Aorta (tissue), 5 donors: ENCODE results near the gene SBK1. TPM values are rescaled to one million over a fixed set of nuclear protein-coding genes. Genes with fewer than 3 reads are reported as not detected.

Experiments used
- ATAC-seq: fragments of 200-7000 bp; cut with Tn5 transposase; one replicate; pipeline ENCODE4 v1.9.1; 2022; ENCODE audit warnings: moderate library complexity; ENCODE audit not compliant: low FRiP score
- DNase-seq, 2 donors: peaks; one replicate each; pipeline ENCODE4 v3.0.0-alpha.2; 2020
- H3K27ac ChIP-seq, 2 donors: one replicate each; pipeline ENCODE4 v1.5.1; 2013; ENCODE audit warnings: low read length in 2 of 2, mild to moderate bottlenecking in 2 of 2, moderate library complexity in 2 of 2, control low read depth in 1 of 2, inconsistent platforms in 1 of 2, low read depth in 1 of 2
- H3K27me3 ChIP-seq, 2 donors: one replicate each; pipeline ENCODE4 v1.6.1; 2013; ENCODE audit warnings: control low read depth in 1 of 2, low read length in 1 of 2, mild to moderate bottlenecking in 1 of 2, moderate library complexity in 1 of 2; ENCODE audit not compliant: insufficient read depth in 2 of 2, control insufficient read depth in 1 of 2
- H3K36me3 ChIP-seq, 2 donors: one replicate each; pipeline ENCODE4 v1.6.1; 2013; ENCODE audit warnings: control low read depth in 1 of 2, low read length in 1 of 2, mild to moderate bottlenecking in 1 of 2; ENCODE audit not compliant: insufficient read depth in 2 of 2, control insufficient read depth in 1 of 2
- H3K4me1 ChIP-seq, 2 donors: one replicate each; pipeline ENCODE4 v1.6.1; 2013; ENCODE audit warnings: low read length in 2 of 2, control low read depth in 1 of 2, mild to moderate bottlenecking in 1 of 2, moderate library complexity in 1 of 2; ENCODE audit not compliant: insufficient read depth in 2 of 2, control insufficient read depth in 1 of 2
- H3K4me3 ChIP-seq, 2 donors: one replicate each; pipeline ENCODE4 v1.5.1; 2013; ENCODE audit warnings: low read length in 2 of 2, control low read depth in 1 of 2, mild to moderate bottlenecking in 1 of 2
- H3K9me3 ChIP-seq: one replicate; pipeline ENCODE4 v1.6.1; 2013; ENCODE audit warnings: mild to moderate bottlenecking, low read length; ENCODE audit not compliant: control insufficient read depth
- WGBS, 2 donors: extraction: QIAGEN DNeasy Blood & Tissue Kit; methylation state at CpG; one replicate each; pipeline ENCODE4 v1.1.7; 2013; 5-methylcytosine and 5-hydroxymethylcytosine counted together
- intact Hi-C, 2 donors: fragments of 100-400 bp; cut with DNase I; formaldehyde crosslinking; loops; one replicate each; pipeline versions ENCODE4 v1.14.2 to v1.15.0; 2022
- polyA plus RNA-seq, 2 donors: library from polyadenylated mRNA; stranded (reverse); fragments of 200-250 nt; gene quantifications; one replicate each; pipeline ENCODE4 v1.2.3, GENCODE V29; 2013
- total RNA-seq, 2 donors: library from RNA; stranded (reverse); fragmentation: NEBNext Ultra II Directional; extraction: Animal tissue kit (Norgen Biotek cat#: 25700); gene quantifications; one replicate each; pipeline ENCODE4 v1.2.1, GENCODE V29; 2021
- donor health status: healthy with polysubstance abuse.
- donor health status: Bipolar disorder and iron deficiency.
- donor health status: DM: no; HTN: no; CAD: no.
- donor health status: DM: no; HTN: no; CAD: no.
- donor health status: DM: yes; HTN: yes; CAD: no.

The SBK1 gene
- total and polyA plus RNA-seq, 4 donors = 0.03 to 0.33 (median 0.16) TPM; not detected in 1

GRCh38 chr16:28288114-28288513, 4.2 kb upstream of the SBK1 start:
- Histone ChIP-seq H3K4me3 (no peak overlapping the region), H3K27me3 (no peaks in the 10 kb centered on the region), H3K4me1 (no peaks in the 10 kb centered on the region), H3K27ac (no peak overlapping the region), H3K9me3 (no peaks in the 10 kb centered on the region), H3K36me3 (no peaks in the 10 kb centered on the region)
- 73 to 78% methylated on average over 7 of the region's 7 CpGs for WGBS, 2 donors
- no peak for ATAC-seq
- intact Hi-C loops = no loop called here
- no peak for DNase-seq

DNA sequence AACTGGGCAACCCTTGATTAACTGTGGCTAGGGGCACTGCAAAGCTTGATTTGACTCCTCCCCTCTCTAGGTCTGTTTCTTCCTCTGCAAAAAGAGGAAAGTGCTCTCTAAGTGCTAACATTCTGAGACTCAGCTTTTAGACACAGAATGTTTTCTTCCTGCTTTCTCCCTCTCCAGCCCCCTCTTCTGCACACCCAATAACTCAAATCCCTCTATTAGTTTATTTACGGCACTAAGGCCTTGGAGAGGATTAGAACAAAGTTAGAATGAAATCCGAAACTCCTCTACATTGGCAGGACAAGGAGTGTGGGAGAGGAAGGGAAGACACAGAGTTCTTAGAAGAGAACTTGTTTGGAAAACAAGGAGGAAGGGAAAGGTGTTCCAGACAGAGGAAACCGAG, 3.3 kb upstream of the SBK1 start:
- Histone ChIP-seq H3K4me1 (no peaks in the 10 kb centered on the region), H3K27me3 (no peaks in the 10 kb centered on the region), H3K9me3 (no peaks in the 10 kb centered on the region), H3K36me3 (no peaks in the 10 kb centered on the region), H3K4me3 (no peak overlapping the region), H3K27ac (no peak overlapping the region)
- DNase-seq = no peak
- ATAC-seq = no peak
- WGBS, 2 donors = 63 to 79% methylated on average over 3 of the region's 3 CpGs
- intact Hi-C loops = no loop called here

GRCh38 chr16:28289939-28290858, 2.1 kb upstream of the SBK1 start:
- Histone ChIP-seq H3K4me1 (no peaks in the 10 kb centered on the region), H3K27ac (no peak overlapping the region), H3K4me3 (no peak overlapping the region), H3K27me3 (no peaks in the 10 kb centered on the region), H3K36me3 (no peaks in the 10 kb centered on the region), H3K9me3 (no peaks in the 10 kb centered on the region)
- WGBS, 2 donors = 89% methylated on average over 10 of the region's 10 CpGs
- no peak for DNase-seq
- intact Hi-C loops = no loop called here
- ATAC-seq = no peak

DNA sequence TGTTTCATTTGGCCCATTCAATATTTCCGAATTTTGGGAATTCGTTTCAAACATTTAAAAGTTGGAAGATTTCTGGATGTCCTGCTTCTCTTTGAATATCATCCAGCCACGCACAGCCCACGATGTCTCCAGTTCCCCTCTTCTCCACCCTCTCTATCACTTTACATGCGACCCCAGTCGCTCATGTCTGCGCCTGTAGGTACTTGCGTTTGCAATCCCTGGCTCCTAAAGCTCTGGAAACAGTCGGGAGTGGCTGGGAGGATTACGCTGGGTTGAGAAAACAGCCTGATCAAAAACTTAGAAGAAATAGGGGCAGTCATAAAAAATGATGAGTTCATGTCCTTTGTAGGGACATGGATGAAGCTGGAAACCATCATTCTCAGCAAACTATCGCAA, 1.5 kb upstream of the SBK1 start:
- intact Hi-C loops = no loop called here
- Histone ChIP-seq H3K27ac (no peak overlapping the region), H3K27me3 (no peaks in the 10 kb centered on the region), H3K4me3 (no peak overlapping the region), H3K9me3 (no peaks in the 10 kb centered on the region), H3K4me1 (no peaks in the 10 kb centered on the region), H3K36me3 (no peaks in the 10 kb centered on the region)
- DNase-seq (no peak), ATAC-seq (no peak)
- 72 to 76% methylated on average over 11 of the region's 11 CpGs for WGBS, 2 donors

GRCh38 chr16:28292731-28293600, 641 bp downstream of the SBK1 start:
- no peaks in the 10 kb centered on the region for H3K36me3 ChIP-seq
- H3K27ac ChIP-seq = no peak overlapping the region
- H3K4me3 ChIP-seq = peak overlapping the region; percentile 73 to 82
- H3K9me3 ChIP-seq = no peaks in the 10 kb centered on the region
- intact Hi-C loops = no loop called here
- H3K27me3 ChIP-seq = no peaks in the 10 kb centered on the region
- DNase-seq (no peak), ATAC-seq (no peak)
- no peaks in the 10 kb centered on the region for H3K4me1 ChIP-seq
- WGBS, 2 donors = 1% methylated on average over 56 to 60 of the region's 60 CpGs

GRCh38 chr16:28293601-28293960, 1.3 kb downstream of the SBK1 start:
- Histone ChIP-seq H3K4me1 (no peaks in the 10 kb centered on the region), H3K36me3 (no peaks in the 10 kb centered on the region), H3K27me3 (no peaks in the 10 kb centered on the region), H3K27ac (no peak overlapping the region), H3K9me3 (no peaks in the 10 kb centered on the region), H3K4me3 (no peak overlapping the region)
- DNase-seq = no peak
- intact Hi-C loops = no loop called here
- no peak for ATAC-seq
- WGBS, 2 donors = 46 to 51% methylated on average over 8 to 10 of the region's 10 CpGs

GRCh38 chr16:28294201-28294600, 1.9 kb downstream of the SBK1 start:
- no peak for ATAC-seq
- intact Hi-C loops = no loop called here
- H3K27ac ChIP-seq = no peak overlapping the region
- WGBS, 2 donors = 87 to 88% methylated on average over 6 of the region's 6 CpGs
- no peak for DNase-seq
- H3K27me3 ChIP-seq = no peaks in the 10 kb centered on the region
- no peak overlapping the region for H3K4me3 ChIP-seq
- H3K9me3 ChIP-seq = no peaks in the 10 kb centered on the region
- H3K4me1 ChIP-seq = no peaks in the 10 kb centered on the region
- no peaks in the 10 kb centered on the region for H3K36me3 ChIP-seq

DNA sequence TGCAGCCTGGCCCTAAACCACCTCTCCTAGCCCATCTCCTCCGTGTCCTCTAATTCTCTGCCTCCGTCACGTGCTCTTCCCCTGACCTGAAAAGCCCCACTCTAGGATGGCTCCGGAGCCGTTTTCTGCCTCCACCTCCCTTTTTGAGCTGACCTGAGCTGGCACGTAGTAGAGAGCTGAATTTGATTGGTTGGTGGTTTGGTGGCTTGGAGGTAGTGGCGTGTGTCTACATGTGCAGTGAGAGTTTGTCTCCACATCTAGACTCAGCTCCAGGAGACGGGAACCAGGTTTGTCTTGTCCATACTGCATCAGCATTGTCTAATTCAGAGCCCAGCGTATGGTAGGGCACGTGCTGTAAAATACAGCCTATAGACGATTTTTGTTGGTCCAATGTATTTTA, 3.0 kb downstream of the SBK1 start:
- H3K9me3 ChIP-seq = no peaks in the 10 kb centered on the region
- no peaks in the 10 kb centered on the region for H3K4me1 ChIP-seq
- ATAC-seq (no peak), DNase-seq (no peak)
- H3K36me3 ChIP-seq = no peaks in the 10 kb centered on the region
- no peaks in the 10 kb centered on the region for H3K27me3 ChIP-seq
- intact Hi-C loops = no loop called here
- H3K27ac ChIP-seq = no peak overlapping the region
- WGBS, 2 donors = 81 to 83% methylated on average over 11 of the region's 11 CpGs
- no peak overlapping the region for H3K4me3 ChIP-seq
